GM23338 (cell line): ENCODE measurements around the gene PILRB. TPM values are rescaled to one million over a fixed set of nuclear protein-coding genes. Genes with fewer than 3 reads are reported as not detected.

Experiments
- ATAC-seq: fragments of 200-7000 bp; cut with Tn5 transposase; 3 replicates; pipeline ENCODE4 v1.9.1; 2020
- DNase-seq: peaks from one replicate; pipeline ENCODE4 v3.0.0-alpha.2; 2015; ENCODE audit warnings: low spot score
- H2AFZ ChIP-seq: fragments of 200-600 bp; sonication (generic); 2 replicates; pipeline ENCODE4 v1.8.0; 2016; ENCODE audit warnings: antibody characterized with exemption, mild to moderate bottlenecking, moderate library complexity
- H3F3A ChIP-seq: fragments of 200-600 bp; sonication (generic); replicated peaks from 2 replicates; pipeline ENCODE4 v1.8.0; 2017; ENCODE audit warnings: antibody characterized with exemption, mixed run types, low read depth
- H3K27ac ChIP-seq: fragments of 200-600 bp; sonication (generic); 2 replicates; pipeline ENCODE4 v1.6.1; 2016; ENCODE audit warnings: low read depth
- H3K27me3 ChIP-seq: fragments of 200-600 bp; sonication (generic); 2 replicates; pipeline ENCODE4 v1.8.0; 2016; ENCODE audit warnings: mild to moderate bottlenecking, mixed run types, moderate library complexity; ENCODE audit not compliant: insufficient read depth
- H3K36me3 ChIP-seq: fragments of 200-600 bp; sonication (generic); 2 replicates; pipeline ENCODE4 v1.8.0; 2016; ENCODE audit warnings: mild to moderate bottlenecking; ENCODE audit not compliant: insufficient read depth
- H3K4me1 ChIP-seq: fragments of 200-600 bp; sonication (generic); 2 replicates; pipeline ENCODE4 v1.8.0; 2016; ENCODE audit warnings: mild to moderate bottlenecking, moderate library complexity; ENCODE audit not compliant: insufficient read depth
- H3K4me2 ChIP-seq: fragments of 200-600 bp; sonication (generic); 2 replicates; pipeline ENCODE4 v1.7.1; 2017; ENCODE audit warnings: mixed run types
- H3K4me3 ChIP-seq: fragments of 200-600 bp; sonication (generic); 2 replicates; pipeline ENCODE4 v1.6.1; 2016; ENCODE audit warnings: mixed run types
- H3K79me2 ChIP-seq: fragments of 200-600 bp; sonication (generic); replicated peaks from 2 replicates; pipeline ENCODE4 v1.8.0; 2017; ENCODE audit warnings: mild to moderate bottlenecking; ENCODE audit not compliant: insufficient read depth
- H3K9me2 ChIP-seq: fragments of 200-600 bp; sonication (generic); 2 replicates; pipeline ENCODE4 v1.8.0; 2017; ENCODE audit not compliant: insufficient read depth
- H4K20me1 ChIP-seq: fragments of 200-600 bp; sonication (generic); replicated peaks from 2 replicates; pipeline ENCODE4 v1.8.0; 2017; ENCODE audit warnings: mild to moderate bottlenecking; ENCODE audit not compliant: insufficient read depth
- H3K27ac Mint-ChIP-seq: 2 replicates; pipeline ENCODE4 v1.8.0; 2020; ENCODE audit warnings: inconsistent platforms, mild to moderate bottlenecking, moderate library complexity, mixed read lengths
- H3K27me3 Mint-ChIP-seq: 3 replicates; pipeline ENCODE4 v1.8.0; 2022; ENCODE audit warnings: low read depth, mild to moderate bottlenecking, moderate library complexity, mixed read lengths, inconsistent platforms; ENCODE audit not compliant: insufficient read depth, poor library complexity
- H3K36me3 Mint-ChIP-seq: 3 replicates; pipeline ENCODE4 v1.8.0; 2021; ENCODE audit warnings: low read depth, mild to moderate bottlenecking, inconsistent platforms, moderate library complexity, mixed read lengths
- H3K4me1 Mint-ChIP-seq: 3 replicates; pipeline ENCODE4 v1.8.0; 2020; ENCODE audit warnings: mild to moderate bottlenecking, inconsistent platforms, mixed read lengths
- H3K4me3 Mint-ChIP-seq: 3 replicates; pipeline ENCODE4 v1.8.0; 2021; ENCODE audit warnings: moderate library complexity, mild to moderate bottlenecking, inconsistent platforms, mixed read lengths
- H3K9me3 Mint-ChIP-seq: 3 replicates; pipeline ENCODE4 v1.8.0; 2020; ENCODE audit warnings: moderate library complexity, mild to moderate bottlenecking, inconsistent platforms, mixed read lengths
- CREB1 ChIP-seq: fragments of 250-450 bp; sonication (Bioruptor Pico); IDR thresholded peaks from 2 replicates; pipeline ENCODE4 v1.5.0; 2020; ENCODE audit warnings: low read depth, mild to moderate bottlenecking, moderate library complexity
- CTCF ChIP-seq, 2 experiments: fragments of 200-600 bp in 1 of 2; sonication (generic) in 1 of 2; conservative IDR thresholded peaks; 2 replicates each; pipeline versions ENCODE4 v1.5.1 to v1.6.1; 2016 to 2017; ENCODE audit warnings: antibody characterized with exemption in 2 of 2, low read depth in 2 of 2, mild to moderate bottlenecking in 2 of 2, moderate library complexity in 1 of 2
- ETS1 ChIP-seq: IDR thresholded peaks from 2 replicates; pipeline ENCODE4 v1.6.1; 2016; ENCODE audit warnings: antibody characterized with exemption
- EZH2 ChIP-seq: fragments of 200-600 bp; sonication (generic); IDR thresholded peaks from one replicate; pipeline ENCODE4 v1.8.0; 2017; ENCODE audit warnings: antibody characterized with exemption, mild to moderate bottlenecking, low read depth; ENCODE audit not compliant: unreplicated experiment
- EZH2phosphoT487 ChIP-seq: fragments of 200-600 bp; sonication (generic); IDR thresholded peaks from one replicate; pipeline ENCODE4 v1.8.1; 2018; ENCODE audit warnings: antibody characterized with exemption; ENCODE audit not compliant: unreplicated experiment
- JUNB ChIP-seq: IDR thresholded peaks from one replicate; pipeline ENCODE4 v1.6.1; 2016; ENCODE audit warnings: antibody characterized with exemption; ENCODE audit not compliant: unreplicated experiment
- NANOG ChIP-seq: IDR thresholded peaks from 2 replicates; pipeline ENCODE4 v1.6.1; 2016; ENCODE audit warnings: antibody characterized with exemption, borderline replicate concordance
- POLR2AphosphoS5 ChIP-seq: IDR thresholded peaks from 2 replicates; pipeline ENCODE4 v1.6.1; 2016; ENCODE audit warnings: antibody characterized with exemption, low read depth
- REST ChIP-seq: IDR thresholded peaks from one replicate; pipeline ENCODE4 v1.6.1; 2018; ENCODE audit warnings: antibody characterized with exemption; ENCODE audit not compliant: unreplicated experiment
- STAT1 ChIP-seq: IDR thresholded peaks from one replicate; pipeline ENCODE4 v1.6.1; 2016; ENCODE audit warnings: antibody characterized with exemption; ENCODE audit not compliant: unreplicated experiment
- ZNF114 ChIP-seq: fragments of 250-450 bp; sonication (Bioruptor Pico); IDR thresholded peaks from 2 replicates; pipeline ENCODE4 v1.5.0; 2020; ENCODE audit warnings: mild to moderate bottlenecking, moderate library complexity
- ZNF331 ChIP-seq: fragments of 250-450 bp; sonication (Bioruptor Pico); IDR thresholded peaks from 2 replicates; pipeline ENCODE4 v1.5.0; 2020; ENCODE audit warnings: low read depth, mild to moderate bottlenecking, moderate library complexity
- ZNF462 ChIP-seq: fragments of 250-450 bp; sonication (Bioruptor Pico); IDR thresholded peaks from 2 replicates; pipeline ENCODE4 v1.5.0; 2020; ENCODE audit warnings: mild to moderate bottlenecking, moderate library complexity
- polyA plus RNA-seq: library from polyadenylated mRNA; unstranded; fragments of >200 nt; fragmentation: Nextera tagmentation; extraction: Ambion mirVana; gene quantifications from 2 replicates; pipeline ENCODE4 v1.2.1, GENCODE V29; 2016
- total RNA-seq: library from RNA; depleted of rRNA; stranded (reverse); fragments of >200 nt; shearing (Covaris generic); gene quantifications from 2 replicates; pipeline ENCODE4 v1.2.3, GENCODE V29; 2014

Gene PILRB
- total and polyA plus RNA-seq, 2 experiments from 2014 or later: 25.3 to 43.0 TPM

GRCh38 chr7:100387695-100388094 lies 29.8 kb downstream of the PILRB start:
- no peak overlapping the region for H3K4me3 ChIP-seq
- H3K36me3 ChIP-seq: no peaks in the 10 kb centered on the region
- H3F3A ChIP-seq: no peaks in the 10 kb centered on the region
- H3K27ac ChIP-seq: no peak overlapping the region
- H3K4me1 ChIP-seq: no peaks in the 10 kb centered on the region; the same call in 1 of the 2 replicates
- H3K27me3 ChIP-seq: peaks cover 3% of the 10 kb centered on the region; the same call in 1 of the 2 replicates
- H3K36me3 Mint-ChIP-seq: no peaks in the 10 kb centered on the region; the same call in 2 of the 3 replicates
- peaks cover 8% of the 10 kb centered on the region for H3K27me3 Mint-ChIP-seq
- H3K9me3 Mint-ChIP-seq: no peaks in the 10 kb centered on the region; the same call in 2 of the 3 replicates
- no peak overlapping the region for H3K4me2 ChIP-seq
- peaks cover 9% of the 10 kb centered on the region for H3K4me1 Mint-ChIP-seq
- H3K9me2 ChIP-seq: 0 out of 2 replicates have a peak, but pooled peaks cover 2% of the 10 kb centered on the region
- no peak overlapping the region for H3K27ac Mint-ChIP-seq
- DNase-seq: no peak
- no peak overlapping the region for H3K4me3 Mint-ChIP-seq
- no peaks in the 10 kb centered on the region for H4K20me1 ChIP-seq
- no peak overlapping the region for H2AFZ ChIP-seq
- ATAC-seq: no peak
- TF ChIP-seq ZNF114 (CRISPR knock-in tag) (no peak), POLR2AphosphoS5 (no peak), ZNF331 (CRISPR knock-in tag) (no peak), STAT1 (no peak), EZH2phosphoT487 (no peak), NANOG (no peak), ZNF462 (no peak), REST (no peak), EZH2 (no peak), JUNB (no peak), ETS1 (no peak), CREB1 (no peak), CTCF (conservative IDR thresholded peaks at IDR 0.05; ENCODE audit: low read depth in 2 of 2) (no peak)
- no peaks in the 10 kb centered on the region for H3K79me2 ChIP-seq
